Measurements from ENCODE around the gene CCDC134.

- TF ChIP-seq ZNF264 (CRISPR knock-in tag; IDR thresholded peaks at IDR 0.05) (no peak), SMAD1 (CRISPR knock-in tag; IDR thresholded peaks at IDR 0.05; ENCODE audit: borderline replicate concordance, low read depth) (no peak), POLR2A (IDR thresholded peaks at IDR 0.05; ENCODE audit: insufficient read depth in 1 of 2, low read depth in 2 of 2, low read length in 2 of 2) (no peak), ZSCAN21 (CRISPR knock-in tag; IDR thresholded peaks at IDR 0.05; ENCODE audit: borderline replicate concordance) (no peak), CTCF (CRISPR knock-in tag; IDR thresholded peaks at IDR 0.05) (no peak), ZHX2 (IDR thresholded peaks at IDR 0.05; ENCODE audit: low read depth) (no peak), ZHX2 (CRISPR knock-in tag; IDR thresholded peaks at IDR 0.05; ENCODE audit: borderline replicate concordance) (no peak), EZH2 (conservative IDR thresholded peaks at IDR 0.05; ENCODE audit: low read depth, low read length) (no peak), ZBTB34 (CRISPR knock-in tag; IDR thresholded peaks at IDR 0.05) (no peak), ZBTB20 (CRISPR knock-in tag; IDR thresholded peaks at IDR 0.05; ENCODE audit: borderline replicate concordance, low read depth) (no peak)
These were observed 23.3 kb downstream of the CCDC134 start for GRCh38 chr22:41823797-41824196.
